B cell (primary cell): Measurements from ENCODE around the gene TFDP1. TPM values are rescaled to one million over a fixed set of nuclear protein-coding genes. Genes with fewer than 3 reads are reported as not detected.

Experiments used
- ATAC-seq: fragments of 200-7000 bp; cut with Tn5 transposase; one replicate; pipeline ENCODE4 v1.10.0; 2021; ENCODE audit warnings: low read depth, mild to moderate bottlenecking, moderate number of reproducible peaks, moderate library complexity
- CTCF ChIA-PET: fragments of 350-600 bp; sonication (Branson Sonifier 250); formaldehyde crosslinking; loops from one replicate; lab custom pipeline; 2021; ENCODE audit warnings: antibody characterized with exemption, inconsistent platforms; lab: Charles Lee
- POLR2A ChIA-PET: fragments of 350-600 bp; sonication (Branson Sonifier 250); formaldehyde crosslinking; loops from one replicate; lab custom pipeline; 2021; ENCODE audit warnings: antibody characterized with exemption; lab: Charles Lee
- DNase-seq: peaks from one replicate; pipeline ENCODE4 v3.0.0; 2013
- H2AFZ ChIP-seq: 2 replicates; pipeline ENCODE4 v1.6.1; 2012; ENCODE audit warnings: mild to moderate bottlenecking, low read depth, low read length; ENCODE audit not compliant: insufficient read depth, poor library complexity, severe bottlenecking
- H3K27ac ChIP-seq, 2 donors: 1 replicate in 1 of 2; 2 replicates in 1 of 2; pipeline ENCODE4 v1.5.1; 2012 to 2013; ENCODE audit warnings: low read length in 2 of 2, mild to moderate bottlenecking in 2 of 2, moderate library complexity in 1 of 2
- H3K27me3 ChIP-seq, 4 experiments: fragments of 200-600 bp in 1 of 4; sonication (generic) in 1 of 4; replicated peaks in 1 of 4; 1 replicate in 2 of 4; 2 replicates in 2 of 4; pipeline versions ENCODE4 v1.6.1 to v1.7.0; 2013 to 2016; ENCODE audit warnings: low read length in 3 of 4, mild to moderate bottlenecking in 2 of 4, mixed read lengths in 1 of 4, moderate library complexity in 1 of 4; ENCODE audit not compliant: insufficient read depth in 4 of 4, control insufficient read depth in 3 of 4; ENCODE audit errors: control extremely low read depth in 1 of 4
- H3K36me3 ChIP-seq, 2 experiments: replicated peaks in 1 of 2; 1 replicate in 1 of 2; 2 replicates in 1 of 2; pipeline versions ENCODE4 v1.6.1 to v1.7.1; 2013; ENCODE audit warnings: low read length in 1 of 2; ENCODE audit not compliant: insufficient read depth in 2 of 2, control insufficient read depth in 1 of 2; ENCODE audit errors: control extremely low read depth in 1 of 2, extremely low read depth in 1 of 2
- H3K4me1 ChIP-seq, 2 donors: fragments of 200-600 bp in 1 of 2; sonication (generic) in 1 of 2; 1 replicate in 1 of 2; 2 replicates in 1 of 2; pipeline versions ENCODE4 v1.5.1 to v1.6.1; 2013 to 2017; ENCODE audit warnings: low read length in 2 of 2; ENCODE audit not compliant: control insufficient read depth in 2 of 2, insufficient read depth in 2 of 2
- H3K4me2 ChIP-seq: replicated peaks from 2 replicates; pipeline ENCODE3; 2012; ENCODE audit warnings: mild to moderate bottlenecking, low read depth, low read length; ENCODE audit not compliant: poor library complexity, severe bottlenecking
- H3K4me3 ChIP-seq, 5 experiments: fragments of 200-600 bp in 1 of 5; sonication (generic) in 1 of 5; 1 replicate in 3 of 5; 2 replicates in 2 of 5; pipeline versions ENCODE4 v1.5.1 to v1.7.0; 2011 to 2016; ENCODE audit warnings: low read length in 4 of 5, mild to moderate bottlenecking in 4 of 5, low read depth in 2 of 5, control low read depth in 1 of 5, moderate library complexity in 1 of 5; ENCODE audit not compliant: insufficient read depth in 1 of 5; ENCODE audit errors: control extremely low read depth in 1 of 5, extremely low read depth in 1 of 5
- H3K79me2 ChIP-seq: fragments of 200-600 bp; sonication (generic); one replicate; pipeline ENCODE4 v1.6.0; 2016; ENCODE audit warnings: low read length; ENCODE audit not compliant: control insufficient read depth, insufficient read depth
- H3K9ac ChIP-seq: fragments of 200-600 bp; sonication (generic); 2 replicates; pipeline ENCODE4 v1.6.1; 2017; ENCODE audit warnings: mild to moderate bottlenecking, low read length, moderate library complexity
- H3K9me3 ChIP-seq, 3 donors: one replicate each; pipeline versions ENCODE4 v1.6.1 to v1.7.1; 2013; ENCODE audit warnings: low read length in 2 of 3; ENCODE audit not compliant: control insufficient read depth in 2 of 3, insufficient read depth in 1 of 3; ENCODE audit errors: control extremely low read depth in 1 of 3
- H4K20me1 ChIP-seq: 2 replicates; pipeline ENCODE4 v1.6.0; 2012; ENCODE audit warnings: mild to moderate bottlenecking, low read length; ENCODE audit not compliant: insufficient read depth, control insufficient read depth, poor library complexity, severe bottlenecking
- H3K27ac Mint-ChIP-seq: one replicate; pipeline ENCODE4 v1.8.0; 2021; ENCODE audit warnings: mixed read lengths
- H3K27me3 Mint-ChIP-seq: one replicate; pipeline ENCODE4 v1.8.0; 2021; ENCODE audit warnings: mixed read lengths
- H3K4me1 Mint-ChIP-seq: one replicate; pipeline ENCODE4 v1.8.0; 2021; ENCODE audit warnings: mixed read lengths
- H3K4me3 Mint-ChIP-seq: one replicate; pipeline ENCODE4 v1.8.0; 2021; ENCODE audit warnings: mixed read lengths
- H3K9me3 Mint-ChIP-seq: one replicate; pipeline ENCODE4 v1.8.0; 2022; ENCODE audit warnings: mixed read lengths; ENCODE audit not compliant: insufficient read depth
- EZH2 ChIP-seq: IDR thresholded peaks from 2 replicates; pipeline ENCODE4 v1.6.1; 2012; ENCODE audit warnings: borderline replicate concordance, low read depth, mild to moderate bottlenecking, moderate library complexity, low read length; ENCODE audit not compliant: insufficient read depth, poor library complexity, severe bottlenecking
- WGBS: methylation state at CpG from one replicate; pipeline ENCODE4 v1.1.5; 2013; ENCODE audit warnings: missing lambda C conversion rate; ENCODE audit not compliant: insufficient coverage; 5-methylcytosine and 5-hydroxymethylcytosine counted together
- intact Hi-C: fragments of 100-400 bp; cut with micrococcal nuclease; formaldehyde crosslinking; loops from one replicate; pipeline ENCODE4 v1.10.0; 2022
- polyA plus RNA-seq: library from polyadenylated mRNA; depleted of rRNA; stranded (reverse); fragments of >200 nt; gene quantifications from 2 replicates; pipeline ENCODE4 v1.2.3, GENCODE V29; 2012
- total RNA-seq, 2 donors: library from RNA; stranded (reverse); fragments of 120-200 nt in 1 of 2; gene quantifications; 1 replicate in 1 of 2; 2 replicates in 1 of 2; pipeline versions ENCODE4 v1.2.3 to v1.2.4, GENCODE V29; 2013 to 2022
- TF ChIP-seq, protein P1 (sequence below): fragments of 200-600 bp; IDR thresholded peaks from one replicate; pipeline ENCODE4 v1.8.0; 2022; ENCODE audit warnings: antibody characterized with exemption, mild to moderate bottlenecking

Gene TFDP1
- total and polyA plus RNA-seq, 2 donors (not counting 1 experiment from before 2014, with no cell fraction given), result 19.1 to 31.1 TPM

DNA sequence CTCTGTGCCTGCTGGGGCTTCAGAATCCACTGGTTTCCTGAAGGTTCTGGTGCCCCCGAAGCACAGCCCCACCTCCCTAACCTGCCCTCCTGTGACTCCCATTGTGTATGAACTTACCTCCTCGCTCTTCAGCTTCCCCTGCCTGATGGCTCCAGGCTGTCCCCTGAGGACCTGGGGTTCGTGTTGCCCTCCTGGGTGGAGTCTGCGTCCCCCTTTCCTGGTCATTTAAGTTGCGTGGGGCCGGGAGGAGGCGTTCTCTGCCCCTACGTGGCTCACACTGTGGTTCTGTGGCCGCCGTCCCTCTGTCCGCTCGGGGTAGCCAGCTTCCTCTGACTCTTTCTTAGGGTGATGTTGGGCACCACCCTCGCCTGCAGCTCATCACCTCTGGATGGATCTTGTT is 13.9 kb downstream of the TFDP1 start:
- 95% methylated on average over 13 of the region's 13 CpGs for WGBS
- Mint-ChIP-seq H3K9me3 (no peaks in the 10 kb centered on the region), H3K27me3 (no peaks in the 10 kb centered on the region), H3K4me3 (no peak overlapping the region), H3K4me1 (no peaks in the 10 kb centered on the region), H3K27ac (no peak overlapping the region)
- Histone ChIP-seq H3K4me3 (no peak overlapping the region), H2AFZ (no peak overlapping the region), H3K9ac (no peak overlapping the region), H3K27ac (no peak overlapping the region), H3K9me3 (peaks cover 0 to 17% (median 0%) of the 10 kb centered on the region in 3 donors), H3K4me1 (no peaks in the 10 kb centered on the region), H3K27me3 (no peaks in the 10 kb centered on the region), H3K4me2 (no peak overlapping the region), H4K20me1 (peaks cover 4% of the 10 kb centered on the region), H3K79me2 (peaks cover 96% of the 10 kb centered on the region), H3K36me3 (peaks cover 4 to 22% of the 10 kb centered on the region in 2 experiments)
- ChIA-PET POLR2A (no interaction called here), CTCF (no interaction called here)
- TF ChIP-seq EZH2, result no peak
- TF ChIP-seq, protein P1, sequence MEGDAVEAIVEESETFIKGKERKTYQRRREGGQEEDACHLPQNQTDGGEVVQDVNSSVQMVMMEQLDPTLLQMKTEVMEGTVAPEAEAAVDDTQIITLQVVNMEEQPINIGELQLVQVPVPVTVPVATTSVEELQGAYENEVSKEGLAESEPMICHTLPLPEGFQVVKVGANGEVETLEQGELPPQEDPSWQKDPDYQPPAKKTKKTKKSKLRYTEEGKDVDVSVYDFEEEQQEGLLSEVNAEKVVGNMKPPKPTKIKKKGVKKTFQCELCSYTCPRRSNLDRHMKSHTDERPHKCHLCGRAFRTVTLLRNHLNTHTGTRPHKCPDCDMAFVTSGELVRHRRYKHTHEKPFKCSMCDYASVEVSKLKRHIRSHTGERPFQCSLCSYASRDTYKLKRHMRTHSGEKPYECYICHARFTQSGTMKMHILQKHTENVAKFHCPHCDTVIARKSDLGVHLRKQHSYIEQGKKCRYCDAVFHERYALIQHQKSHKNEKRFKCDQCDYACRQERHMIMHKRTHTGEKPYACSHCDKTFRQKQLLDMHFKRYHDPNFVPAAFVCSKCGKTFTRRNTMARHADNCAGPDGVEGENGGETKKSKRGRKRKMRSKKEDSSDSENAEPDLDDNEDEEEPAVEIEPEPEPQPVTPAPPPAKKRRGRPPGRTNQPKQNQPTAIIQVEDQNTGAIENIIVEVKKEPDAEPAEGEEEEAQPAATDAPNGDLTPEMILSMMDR, result no peak
- intact Hi-C loops, result no loop called here
- DNase-seq, result no peak
- ATAC-seq, result no peak

DNA sequence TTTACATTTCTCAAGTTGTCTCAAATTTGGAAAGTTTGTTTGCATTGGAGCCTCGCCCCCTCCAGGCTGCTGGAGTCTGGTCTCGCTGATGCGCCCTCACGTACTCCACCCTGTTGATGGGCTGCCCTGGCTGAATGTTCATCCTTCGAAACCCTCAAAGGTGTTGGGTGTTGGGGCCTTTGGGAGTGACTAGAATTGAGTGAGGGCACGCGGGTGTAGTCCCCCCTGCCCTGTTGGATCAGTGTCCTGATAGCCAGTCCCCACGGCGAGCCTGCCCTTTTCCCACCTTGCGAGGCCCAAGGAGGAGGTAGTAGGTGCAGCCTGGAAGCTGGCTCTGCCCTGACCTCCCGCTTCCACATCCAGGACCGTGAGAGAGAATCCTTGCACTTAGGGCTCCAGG is 14.8 kb downstream of the TFDP1 start:
- no peak for TF ChIP-seq EZH2
- TF ChIP-seq, protein P1, result no peak
- CTCF ChIA-PET, result no interaction called here
- Histone ChIP-seq H3K4me3 (no peak overlapping the region), H3K4me2 (no peak overlapping the region), H4K20me1 (peaks cover 3% of the 10 kb centered on the region), H3K27ac (no peak overlapping the region), H3K4me1 (no peaks in the 10 kb centered on the region), H3K27me3 (no peaks in the 10 kb centered on the region), H2AFZ (no peak overlapping the region), H3K9ac (no peak overlapping the region), H3K36me3 (peaks cover 4 to 22% of the 10 kb centered on the region in 2 experiments), H3K79me2 (peaks cover 99% of the 10 kb centered on the region), H3K9me3 (peaks cover 0 to 17% (median 0%) of the 10 kb centered on the region in 3 donors)
- DNase-seq, result no peak
- no peak overlapping the region for H3K4me3 Mint-ChIP-seq
- no peak for ATAC-seq
- POLR2A ChIA-PET, result no interaction called here
- H3K27ac Mint-ChIP-seq, result no peak overlapping the region
- H3K27me3 Mint-ChIP-seq, result no peaks in the 10 kb centered on the region
- H3K9me3 Mint-ChIP-seq, result no peaks in the 10 kb centered on the region
- no peaks in the 10 kb centered on the region for H3K4me1 Mint-ChIP-seq
- intact Hi-C loops, result no loop called here
- 96% methylated on average over 12 of the region's 12 CpGs for WGBS
